ENCODE results near the gene ALDH4A1. TPM values are rescaled to one million over a fixed set of nuclear protein-coding genes. Genes with fewer than 3 reads are reported as not detected.

Gene ALDH4A1
- total and polyA plus RNA-seq, 10 of the 15 experiments (the other 5 are each of a cell fraction or from before 2014, with no cell fraction given) = 0.06 to 25.5 (median 13.0) TPM

GRCh38 chr1:18912550-18912949, 10.2 kb upstream of the ALDH4A1 start:
- ChIA-PET POLR2A (interaction anchor here (1.1 kb wide), 1 partner anchor 10 kb away, joined by 3 read pairs; no protein-coding TSS in a partner anchor), RAD21 (ENCODE audit: unreplicated experiment) (interaction anchor here (1.0 to 5.2 kb wide), 11 partner anchors 11 to 185 kb away, joined by 4 to 39 read pairs (median 7); partner anchors contain the start of gene IFFO2), SMC1A (ENCODE audit: uncharacterized antibody, unreplicated experiment) (interaction anchor here (0.9 to 4.4 kb wide), 9 partner anchors 13 to 185 kb away, joined by 3 to 36 read pairs (median 5); partner anchors contain the start of gene IFFO2), CTCF (interaction anchor here (1.0 to 5.4 kb wide), 32 partner anchors 9 to 337 kb away, joined by 3 to 117 read pairs (median 8); partner anchors contain the start of genes ALDH4A1 and IFFO2)
- no peak for DNase-seq (ENCODE audit: low read depth, low spot score)
- Histone ChIP-seq H3K9me3 (replicated peaks; ENCODE audit: control insufficient read depth, insufficient read depth, low read length) (no peaks in the 10 kb centered on the region; the same call in 2 of the 3 replicates), H3K9ac (ENCODE audit: control insufficient read depth, insufficient read depth, low read length) (no peak overlapping the region), H3K4me3 (no peak overlapping the region), H3K4me1 (ENCODE audit: control insufficient read depth, insufficient read depth, low read length) (peaks cover 12% of the 10 kb centered on the region), H2AFZ (ENCODE audit: control insufficient read depth, low read depth, low read length) (no peak overlapping the region), H3K27me3 (replicated peaks in 1 of 2; ENCODE audit: control insufficient read depth in 2 of 2, insufficient read depth in 2 of 2, low read length in 1 of 2) (no peaks in the 10 kb centered on the region), H4K20me1 (ENCODE audit: control insufficient read depth, insufficient read depth) (no peaks in the 10 kb centered on the region), H3K79me2 (ENCODE audit: control insufficient read depth, insufficient read depth, low read length) (no peaks in the 10 kb centered on the region), H3K36me3 (ENCODE audit: control insufficient read depth in 2 of 2, insufficient read depth in 2 of 2, low read length in 1 of 2) (peaks cover 5 to 16% of the 10 kb centered on the region in 2 experiments), H3K27ac (ENCODE audit: control insufficient read depth, insufficient read depth) (no peak overlapping the region), H3K4me2 (ENCODE audit: control insufficient read depth, insufficient read depth) (no peak overlapping the region)
- no peak for FAIRE-seq
- in situ Hi-C loops (cut with MboI) = no loop called here
- TF ChIP-seq PML (IDR thresholded peaks at IDR 0.05; ENCODE audit: low read length) (no peak), IRF4 (IDR thresholded peaks at IDR 0.05; ENCODE audit: low read depth, low read length) (no peak), SMAD5 (IDR thresholded peaks at IDR 0.05; ENCODE audit: low read depth) (no peak), EGR1 (IDR thresholded peaks at IDR 0.05; ENCODE audit: borderline replicate concordance in 1 of 2, low read depth in 2 of 2, low read length in 2 of 2) (no peak), MLLT1 (IDR thresholded peaks at IDR 0.05) (no peak), BACH1 (IDR thresholded peaks at IDR 0.05; ENCODE audit: borderline replicate concordance) (no peak), NFIC (IDR thresholded peaks at IDR 0.05; ENCODE audit: low read depth, low read length) (no peak), NR2C2 (IDR thresholded peaks at IDR 0.05; ENCODE audit: borderline replicate concordance, control insufficient read depth, insufficient read length, low read depth) (no peak)
- TF ChIP-seq, protein P1, sequence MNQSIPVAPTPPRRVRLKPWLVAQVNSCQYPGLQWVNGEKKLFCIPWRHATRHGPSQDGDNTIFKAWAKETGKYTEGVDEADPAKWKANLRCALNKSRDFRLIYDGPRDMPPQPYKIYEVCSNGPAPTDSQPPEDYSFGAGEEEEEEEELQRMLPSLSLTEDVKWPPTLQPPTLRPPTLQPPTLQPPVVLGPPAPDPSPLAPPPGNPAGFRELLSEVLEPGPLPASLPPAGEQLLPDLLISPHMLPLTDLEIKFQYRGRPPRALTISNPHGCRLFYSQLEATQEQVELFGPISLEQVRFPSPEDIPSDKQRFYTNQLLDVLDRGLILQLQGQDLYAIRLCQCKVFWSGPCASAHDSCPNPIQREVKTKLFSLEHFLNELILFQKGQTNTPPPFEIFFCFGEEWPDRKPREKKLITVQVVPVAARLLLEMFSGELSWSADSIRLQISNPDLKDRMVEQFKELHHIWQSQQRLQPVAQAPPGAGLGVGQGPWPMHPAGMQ (IDR thresholded peaks at IDR 0.05; ENCODE audit: borderline replicate concordance) = no peak
- TF ChIP-seq, protein P2, sequence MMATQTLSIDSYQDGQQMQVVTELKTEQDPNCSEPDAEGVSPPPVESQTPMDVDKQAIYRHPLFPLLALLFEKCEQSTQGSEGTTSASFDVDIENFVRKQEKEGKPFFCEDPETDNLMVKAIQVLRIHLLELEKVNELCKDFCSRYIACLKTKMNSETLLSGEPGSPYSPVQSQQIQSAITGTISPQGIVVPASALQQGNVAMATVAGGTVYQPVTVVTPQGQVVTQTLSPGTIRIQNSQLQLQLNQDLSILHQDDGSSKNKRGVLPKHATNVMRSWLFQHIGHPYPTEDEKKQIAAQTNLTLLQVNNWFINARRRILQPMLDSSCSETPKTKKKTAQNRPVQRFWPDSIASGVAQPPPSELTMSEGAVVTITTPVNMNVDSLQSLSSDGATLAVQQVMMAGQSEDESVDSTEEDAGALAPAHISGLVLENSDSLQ (IDR thresholded peaks at IDR 0.05) = no peak
- TF ChIP-seq, protein P3, sequence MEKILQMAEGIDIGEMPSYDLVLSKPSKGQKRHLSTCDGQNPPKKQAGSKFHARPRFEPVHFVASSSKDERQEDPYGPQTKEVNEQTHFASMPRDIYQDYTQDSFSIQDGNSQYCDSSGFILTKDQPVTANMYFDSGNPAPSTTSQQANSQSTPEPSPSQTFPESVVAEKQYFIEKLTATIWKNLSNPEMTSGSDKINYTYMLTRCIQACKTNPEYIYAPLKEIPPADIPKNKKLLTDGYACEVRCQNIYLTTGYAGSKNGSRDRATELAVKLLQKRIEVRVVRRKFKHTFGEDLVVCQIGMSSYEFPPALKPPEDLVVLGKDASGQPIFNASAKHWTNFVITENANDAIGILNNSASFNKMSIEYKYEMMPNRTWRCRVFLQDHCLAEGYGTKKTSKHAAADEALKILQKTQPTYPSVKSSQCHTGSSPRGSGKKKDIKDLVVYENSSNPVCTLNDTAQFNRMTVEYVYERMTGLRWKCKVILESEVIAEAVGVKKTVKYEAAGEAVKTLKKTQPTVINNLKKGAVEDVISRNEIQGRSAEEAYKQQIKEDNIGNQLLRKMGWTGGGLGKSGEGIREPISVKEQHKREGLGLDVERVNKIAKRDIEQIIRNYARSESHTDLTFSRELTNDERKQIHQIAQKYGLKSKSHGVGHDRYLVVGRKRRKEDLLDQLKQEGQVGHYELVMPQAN (conservative IDR thresholded peaks at IDR 0.05) = no peak
- TF ChIP-seq, protein P4, sequence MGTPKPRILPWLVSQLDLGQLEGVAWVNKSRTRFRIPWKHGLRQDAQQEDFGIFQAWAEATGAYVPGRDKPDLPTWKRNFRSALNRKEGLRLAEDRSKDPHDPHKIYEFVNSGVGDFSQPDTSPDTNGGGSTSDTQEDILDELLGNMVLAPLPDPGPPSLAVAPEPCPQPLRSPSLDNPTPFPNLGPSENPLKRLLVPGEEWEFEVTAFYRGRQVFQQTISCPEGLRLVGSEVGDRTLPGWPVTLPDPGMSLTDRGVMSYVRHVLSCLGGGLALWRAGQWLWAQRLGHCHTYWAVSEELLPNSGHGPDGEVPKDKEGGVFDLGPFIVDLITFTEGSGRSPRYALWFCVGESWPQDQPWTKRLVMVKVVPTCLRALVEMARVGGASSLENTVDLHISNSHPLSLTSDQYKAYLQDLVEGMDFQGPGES (IDR thresholded peaks at IDR 0.05) = no peak
- intact Hi-C loops (cut with micrococcal nuclease; ENCODE audit: unreplicated experiment) = loop anchor here (2.0 to 5.0 kb wide), 2 partner anchors 40 to 60 kb away; no protein-coding TSS in a partner anchor
- BruUV-seq (replicated peaks) = no TSS peak
- ATAC-seq = no peak
- WGBS (ENCODE audit: insufficient coverage, insufficient replicate concordance, low lambda C conversion rate, missing lambda C conversion rate) = 59% methylated on average over 3 of the region's 3 CpGs
